SK-N-SH (cell line): ENCODE measurements around the gene GALNS.

ENCODE experiments used
- CTCF ChIP-seq: fragments of 200-600 bp; sonication (generic); IDR thresholded peaks from 2 replicates; pipeline ENCODE4 v1.6.1; 2017; ENCODE audit warnings: antibody characterized with exemption, mild to moderate bottlenecking, moderate library complexity
- POLR2AphosphoS5 ChIP-seq: IDR thresholded peaks from 2 replicates; pipeline ENCODE4 v1.6.1; 2012; ENCODE audit warnings: low read depth, low read length
- RFX5 ChIP-seq: IDR thresholded peaks from 2 replicates; pipeline ENCODE4 v1.6.1; 2012; ENCODE audit warnings: mild to moderate bottlenecking, improper control_type of control experiment, low read length
- SIN3A ChIP-seq: IDR thresholded peaks from 2 replicates; pipeline ENCODE4 v1.6.1; 2012; ENCODE audit warnings: low read depth, mild to moderate bottlenecking, low read length, moderate library complexity, borderline replicate concordance
- YY1 ChIP-seq: IDR thresholded peaks from 2 replicates; pipeline ENCODE4 v1.4.0; 2012; ENCODE audit warnings: low read depth, mild to moderate bottlenecking

DNA sequence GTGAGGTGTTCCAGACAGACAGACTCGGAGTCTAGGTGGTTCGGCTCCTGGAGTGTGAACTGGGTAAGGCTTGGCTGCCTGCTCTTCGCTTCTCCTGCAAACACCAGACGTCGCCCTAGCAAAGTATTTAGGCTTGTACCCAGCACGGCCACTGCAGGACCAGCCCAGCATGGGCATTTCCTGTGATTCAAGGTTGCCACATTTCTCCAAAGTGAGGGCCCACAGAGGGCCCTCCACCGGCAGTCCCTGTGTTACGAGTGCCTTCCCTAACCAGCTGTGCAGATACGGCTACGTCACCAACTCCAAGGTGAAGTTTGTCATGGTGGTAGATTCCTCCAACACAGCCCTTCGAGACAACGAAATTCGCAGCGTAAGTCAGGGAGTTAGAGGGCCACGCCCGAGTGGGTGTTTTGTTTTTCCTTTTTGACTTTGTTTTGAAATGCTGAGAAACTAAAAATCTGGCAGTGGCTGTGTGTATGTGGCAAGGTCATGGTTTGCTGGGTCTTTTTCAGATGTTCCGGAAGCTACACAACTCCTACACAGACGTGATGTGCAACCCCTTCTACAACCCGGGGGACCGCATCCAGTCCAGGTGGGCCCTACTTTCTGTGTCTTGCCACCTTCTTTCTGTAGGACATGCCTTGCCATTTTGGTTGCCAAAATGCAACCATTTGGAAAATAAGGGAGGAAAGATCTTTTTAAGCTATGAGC is 2.8 kb upstream of the GALNS start:
- no peak for TF ChIP-seq POLR2AphosphoS5
- TF ChIP-seq RFX5 = no peak
- no peak for TF ChIP-seq CTCF
- no peak for TF ChIP-seq SIN3A
- no peak for TF ChIP-seq YY1
